Loucy (cell line): ENCODE measurements around the gene RAD52.

Experiments
- EZH2phosphoT487 ChIP-seq: fragments of 200-600 bp; IDR thresholded peaks from 2 replicates; pipeline ENCODE4 v1.6.1; 2018; ENCODE audit warnings: antibody characterized with exemption, mild to moderate bottlenecking, moderate library complexity, borderline replicate concordance
- TF ChIP-seq, protein P1 (sequence below): fragments of 200-600 bp; sonication (generic); conservative IDR thresholded peaks from 2 replicates; pipeline ENCODE4 v1.5.1; 2014; ENCODE audit warnings: mild to moderate bottlenecking, antibody characterized with exemption, low read length

DNA sequence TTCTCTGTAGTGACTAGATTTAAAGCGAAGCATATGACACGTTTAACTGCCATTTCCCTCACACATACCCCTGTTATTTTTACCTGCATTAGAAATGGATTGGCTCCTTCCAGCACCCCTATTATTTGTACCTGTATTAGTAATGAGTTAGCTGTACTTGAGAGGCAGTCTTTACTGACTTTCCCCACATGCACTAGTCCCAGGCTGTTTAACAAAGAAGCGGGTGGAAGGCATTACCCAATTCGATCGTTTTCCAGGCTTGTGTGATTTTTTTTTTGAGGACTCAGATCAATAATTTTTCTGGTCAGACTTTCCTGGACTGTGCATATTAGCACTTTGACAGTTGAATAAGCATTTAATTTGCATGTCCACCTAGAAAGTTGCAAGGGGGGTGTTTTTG lies 46.4 kb downstream of the RAD52 start:
- TF ChIP-seq, protein P1, sequence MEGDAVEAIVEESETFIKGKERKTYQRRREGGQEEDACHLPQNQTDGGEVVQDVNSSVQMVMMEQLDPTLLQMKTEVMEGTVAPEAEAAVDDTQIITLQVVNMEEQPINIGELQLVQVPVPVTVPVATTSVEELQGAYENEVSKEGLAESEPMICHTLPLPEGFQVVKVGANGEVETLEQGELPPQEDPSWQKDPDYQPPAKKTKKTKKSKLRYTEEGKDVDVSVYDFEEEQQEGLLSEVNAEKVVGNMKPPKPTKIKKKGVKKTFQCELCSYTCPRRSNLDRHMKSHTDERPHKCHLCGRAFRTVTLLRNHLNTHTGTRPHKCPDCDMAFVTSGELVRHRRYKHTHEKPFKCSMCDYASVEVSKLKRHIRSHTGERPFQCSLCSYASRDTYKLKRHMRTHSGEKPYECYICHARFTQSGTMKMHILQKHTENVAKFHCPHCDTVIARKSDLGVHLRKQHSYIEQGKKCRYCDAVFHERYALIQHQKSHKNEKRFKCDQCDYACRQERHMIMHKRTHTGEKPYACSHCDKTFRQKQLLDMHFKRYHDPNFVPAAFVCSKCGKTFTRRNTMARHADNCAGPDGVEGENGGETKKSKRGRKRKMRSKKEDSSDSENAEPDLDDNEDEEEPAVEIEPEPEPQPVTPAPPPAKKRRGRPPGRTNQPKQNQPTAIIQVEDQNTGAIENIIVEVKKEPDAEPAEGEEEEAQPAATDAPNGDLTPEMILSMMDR = no peak
- TF ChIP-seq EZH2phosphoT487 = no peak
